SJCRH30 (cell line): Measurements from ENCODE around the gene C1orf35. TPM values are rescaled to one million over a fixed set of nuclear protein-coding genes. Genes with fewer than 3 reads are reported as not detected.

Experiments
- DNase-seq, 2 experiments: peaks; one replicate each; pipeline ENCODE4 v3.0.0-alpha.2; 2015 to 2020
- H3K27ac ChIP-seq: fragments of 250-450 bp; sonication (Bioruptor Pico); 2 replicates; pipeline ENCODE4 v1.5.1; 2020; ENCODE audit warnings: mild to moderate bottlenecking, moderate library complexity
- H3K27me3 ChIP-seq: fragments of 250-450 bp; sonication (Bioruptor Pico); 2 replicates; pipeline ENCODE4 v1.5.1; 2020; ENCODE audit warnings: mild to moderate bottlenecking, moderate library complexity
- H3K36me3 ChIP-seq: fragments of 250-450 bp; sonication (Bioruptor Pico); 2 replicates; pipeline ENCODE4 v1.5.1; 2020; ENCODE audit warnings: mild to moderate bottlenecking, moderate library complexity
- H3K4me1 ChIP-seq: fragments of 250-450 bp; sonication (Bioruptor Pico); 2 replicates; pipeline ENCODE4 v1.5.1; 2020; ENCODE audit warnings: mild to moderate bottlenecking, moderate library complexity
- H3K4me3 ChIP-seq: fragments of 250-450 bp; sonication (Bioruptor Pico); 2 replicates; pipeline ENCODE4 v1.5.1; 2020; ENCODE audit warnings: mild to moderate bottlenecking, moderate library complexity
- H3K9me3 ChIP-seq: fragments of 250-450 bp; sonication (Bioruptor Pico); replicated peaks from 2 replicates; pipeline ENCODE4 v1.5.1; 2020; ENCODE audit warnings: mild to moderate bottlenecking, moderate library complexity
- total RNA-seq: library from RNA; depleted of rRNA; stranded (reverse); fragments of >200 nt; shearing (Covaris generic); gene quantifications from 2 replicates; pipeline ENCODE4 v1.2.3, GENCODE V29; 2014

C1orf35 gene
- total RNA-seq, 1 experiment from 2014 or later = 22.8 TPM

GRCh38 chr1:228088586-228089498 is 14.3 kb downstream of the C1orf35 start:
- H3K27me3 ChIP-seq = no peaks in the 10 kb centered on the region
- H3K9me3 ChIP-seq = no peaks in the 10 kb centered on the region; the same call in 1 of the 2 replicates
- no peak overlapping the region for H3K4me3 ChIP-seq
- no peak for DNase-seq
- peaks cover 66% of the 10 kb centered on the region for H3K36me3 ChIP-seq
- no peak overlapping the region for H3K27ac ChIP-seq
- peaks cover 25% of the 10 kb centered on the region; the same call in 1 of the 2 replicates for H3K4me1 ChIP-seq

DNA sequence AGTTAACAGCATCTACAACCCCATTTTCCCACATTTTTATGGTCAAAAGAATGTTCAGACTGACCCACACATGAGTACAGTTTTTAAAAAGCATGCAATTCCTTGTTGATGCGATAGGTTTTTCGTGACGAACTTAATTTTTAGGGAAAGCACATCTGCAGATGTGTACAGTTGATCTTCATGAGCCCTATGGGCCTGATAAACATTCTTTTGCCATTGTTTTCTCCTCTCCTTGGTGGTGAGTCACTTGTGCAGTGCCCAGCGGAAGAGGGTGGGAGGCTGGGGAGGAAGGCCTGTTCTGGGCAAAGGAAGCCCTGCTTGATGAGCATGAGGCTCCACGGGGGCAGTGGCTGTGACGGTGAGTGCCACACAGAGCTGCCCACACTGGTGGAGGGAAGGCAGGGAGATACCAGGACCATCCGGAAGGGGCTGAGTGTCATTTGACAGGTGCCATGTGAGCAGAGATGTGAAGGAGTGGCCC is 15.3 kb downstream of the C1orf35 start:
- Histone ChIP-seq H3K27ac (no peak overlapping the region), H3K9me3 (no peaks in the 10 kb centered on the region; the same call in 1 of the 2 replicates), H3K4me3 (no peak overlapping the region), H3K4me1 (peaks cover 25% of the 10 kb centered on the region; the same call in 1 of the 2 replicates), H3K36me3 (peaks cover 62% of the 10 kb centered on the region), H3K27me3 (no peaks in the 10 kb centered on the region)
- DNase-seq = no peak

DNA sequence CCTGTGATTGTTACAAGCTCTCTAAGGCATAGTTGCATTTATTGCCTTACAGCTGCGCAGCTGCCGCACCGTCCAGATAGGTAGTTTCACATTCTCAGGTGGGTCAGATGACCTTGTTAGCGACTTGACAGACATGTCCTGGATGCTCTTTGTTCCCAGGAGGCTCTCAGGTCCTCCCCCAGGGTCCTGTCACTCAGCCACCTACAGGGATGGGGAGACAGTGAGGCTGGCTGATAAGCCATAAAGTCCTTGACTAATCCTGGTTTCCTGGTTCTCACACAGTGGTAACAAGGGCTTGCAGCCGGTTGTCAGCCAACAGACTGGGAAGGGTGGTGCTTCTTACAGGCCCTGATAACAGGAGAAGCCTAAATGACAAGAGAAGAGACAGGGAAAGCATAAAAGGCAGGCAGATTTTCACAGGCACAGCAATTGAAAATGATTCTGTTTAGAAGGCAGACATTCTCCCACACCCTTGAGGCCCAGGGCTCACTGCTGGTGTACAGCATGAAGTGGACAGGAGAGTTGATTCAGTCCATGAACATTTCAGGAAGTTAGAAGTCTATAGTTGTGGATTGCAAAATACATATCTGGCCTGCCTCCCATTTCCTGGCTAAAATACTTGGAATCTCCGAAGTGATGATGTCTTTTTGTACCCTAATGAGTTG is 17.7 kb downstream of the C1orf35 start:
- Histone ChIP-seq H3K4me1 (peaks cover 23% of the 10 kb centered on the region; the same call in 1 of the 2 replicates), H3K36me3 (peaks cover 39% of the 10 kb centered on the region), H3K4me3 (no peak overlapping the region), H3K27me3 (no peaks in the 10 kb centered on the region), H3K27ac (peak overlapping the region; percentile 83), H3K9me3 (no peaks in the 10 kb centered on the region)
- DNase-seq = peak; percentile 61

DNA sequence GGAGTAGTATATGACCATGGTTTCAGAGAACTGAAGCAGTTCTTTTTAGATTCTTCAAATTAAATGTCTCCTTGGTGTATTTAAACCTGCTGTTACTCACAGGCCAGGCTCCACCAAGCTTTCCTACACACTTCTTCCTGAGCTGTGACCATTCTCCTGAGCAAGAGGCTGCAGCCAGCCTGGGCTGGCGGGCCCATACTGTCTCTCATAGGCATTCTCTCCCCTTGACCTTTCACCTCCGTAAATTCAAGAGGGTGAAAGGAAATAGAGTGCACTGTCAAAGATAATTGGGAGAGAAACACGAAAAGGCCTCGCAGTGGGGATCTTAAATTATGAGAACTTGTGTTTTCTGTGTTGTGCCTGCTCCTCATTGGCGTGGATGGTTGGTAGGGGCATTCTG is 18.3 kb downstream of the C1orf35 start:
- peaks cover 17% of the 10 kb centered on the region; the same call in 1 of the 2 replicates for H3K4me1 ChIP-seq
- no peaks in the 10 kb centered on the region for H3K9me3 ChIP-seq
- H3K36me3 ChIP-seq = peaks cover 35% of the 10 kb centered on the region
- no peak overlapping the region for H3K4me3 ChIP-seq
- no peaks in the 10 kb centered on the region for H3K27me3 ChIP-seq
- DNase-seq = no peak
- peak overlapping the region; percentile 83 for H3K27ac ChIP-seq

DNA sequence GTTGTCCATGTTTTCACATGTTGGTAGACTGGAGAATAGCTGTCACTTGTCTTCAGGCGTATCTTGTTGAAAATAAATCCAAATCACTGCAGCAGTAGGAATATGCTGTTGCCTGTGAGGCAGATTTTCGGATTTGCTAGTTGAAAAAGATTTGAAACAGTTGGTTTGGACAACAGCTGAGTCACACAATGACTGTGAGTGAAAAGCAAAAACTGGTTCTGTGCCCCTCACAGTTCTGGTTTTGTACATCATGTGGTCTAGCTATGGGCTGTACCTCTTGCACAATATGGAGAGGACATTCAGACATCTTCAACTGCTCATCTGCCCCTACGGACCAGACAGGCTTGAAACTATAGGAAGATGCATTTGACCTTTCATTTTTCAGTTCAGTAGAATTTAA is 18.8 kb downstream of the C1orf35 start:
- Histone ChIP-seq H3K27me3 (no peaks in the 10 kb centered on the region), H3K27ac (peak overlapping the region; percentile 83), H3K4me3 (peak overlapping the region; percentile 80), H3K36me3 (peaks cover 33% of the 10 kb centered on the region), H3K4me1 (peaks cover 17% of the 10 kb centered on the region; the same call in 1 of the 2 replicates), H3K9me3 (no peaks in the 10 kb centered on the region)
- no peak for DNase-seq

GRCh38 chr1:228083871-228084278 is 19.2 kb downstream of the C1orf35 start:
- H3K9me3 ChIP-seq = no peaks in the 10 kb centered on the region
- peaks cover 33% of the 10 kb centered on the region for H3K36me3 ChIP-seq
- no peaks in the 10 kb centered on the region for H3K27me3 ChIP-seq
- DNase-seq = no peak
- H3K27ac ChIP-seq = peak overlapping the region; percentile 83
- H3K4me3 ChIP-seq = peak overlapping the region; percentile 80
- peaks cover 17% of the 10 kb centered on the region; the same call in 1 of the 2 replicates for H3K4me1 ChIP-seq

GRCh38 chr1:228082918-228083870 is 19.9 kb downstream of the C1orf35 start:
- Histone ChIP-seq H3K27me3 (no peaks in the 10 kb centered on the region), H3K36me3 (peaks cover 28% of the 10 kb centered on the region), H3K4me1 (peaks cover 17% of the 10 kb centered on the region; the same call in 1 of the 2 replicates), H3K27ac (peak overlapping the region; percentile 83), H3K9me3 (no peaks in the 10 kb centered on the region), H3K4me3 (peak overlapping the region; percentile 80)
- DNase-seq = peak; percentile 42 to 46

DNA sequence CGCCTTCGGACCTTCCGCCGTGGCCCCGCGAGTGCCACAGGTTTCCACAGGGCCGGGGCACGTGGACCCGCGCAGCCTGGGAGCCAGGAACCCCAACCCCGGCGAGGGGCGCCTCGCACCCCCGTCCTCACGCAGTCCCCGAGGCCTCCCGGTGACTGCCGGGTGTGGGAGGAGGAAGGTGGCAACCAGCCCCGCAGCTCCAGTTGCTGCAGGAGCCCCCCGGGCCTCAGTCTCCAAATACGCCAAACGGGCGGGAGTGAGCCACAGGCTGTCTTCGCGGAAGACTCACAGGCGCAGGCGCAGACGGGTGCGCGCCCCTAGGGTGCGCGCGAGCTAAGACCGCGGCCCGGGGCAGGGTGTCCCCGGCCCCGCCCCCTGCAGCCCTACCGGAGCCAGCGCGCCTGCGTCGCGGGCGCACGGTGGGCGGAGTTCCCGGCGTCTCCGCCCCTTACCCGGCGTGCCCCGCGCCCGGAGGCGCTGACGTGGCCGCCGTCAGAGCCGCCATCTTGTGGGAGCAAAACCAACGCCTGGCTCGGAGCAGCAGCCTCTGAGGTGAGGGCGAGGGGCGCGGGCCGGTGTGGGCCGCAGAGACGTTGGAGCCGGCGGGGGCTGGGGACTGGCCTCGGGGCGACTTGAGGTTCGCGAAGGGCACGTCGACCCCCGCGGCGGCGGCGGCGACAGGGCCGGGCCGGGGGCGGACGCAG is 20.8 kb downstream of the C1orf35 start, which contains the start of gene ARF1:
Gene ARF1 (plus strand): TSS at position 495 of the 704 bp plus-strand sequence. CDS start 14,407 bp downstream, outside the sequence.
- peaks cover 17% of the 10 kb centered on the region; the same call in 1 of the 2 replicates for H3K4me1 ChIP-seq
- H3K27ac ChIP-seq = peak within 1 kb of the TSS; percentile 83
- no peaks in the 10 kb centered on the region for H3K27me3 ChIP-seq
- peak within 1 kb of the TSS; percentile 80 for H3K4me3 ChIP-seq
- no peaks in the 10 kb centered on the region for H3K9me3 ChIP-seq
- peaks cover 21% of the 10 kb centered on the region for H3K36me3 ChIP-seq
- DNase-seq = peak; percentile 92 to 96

DNA sequence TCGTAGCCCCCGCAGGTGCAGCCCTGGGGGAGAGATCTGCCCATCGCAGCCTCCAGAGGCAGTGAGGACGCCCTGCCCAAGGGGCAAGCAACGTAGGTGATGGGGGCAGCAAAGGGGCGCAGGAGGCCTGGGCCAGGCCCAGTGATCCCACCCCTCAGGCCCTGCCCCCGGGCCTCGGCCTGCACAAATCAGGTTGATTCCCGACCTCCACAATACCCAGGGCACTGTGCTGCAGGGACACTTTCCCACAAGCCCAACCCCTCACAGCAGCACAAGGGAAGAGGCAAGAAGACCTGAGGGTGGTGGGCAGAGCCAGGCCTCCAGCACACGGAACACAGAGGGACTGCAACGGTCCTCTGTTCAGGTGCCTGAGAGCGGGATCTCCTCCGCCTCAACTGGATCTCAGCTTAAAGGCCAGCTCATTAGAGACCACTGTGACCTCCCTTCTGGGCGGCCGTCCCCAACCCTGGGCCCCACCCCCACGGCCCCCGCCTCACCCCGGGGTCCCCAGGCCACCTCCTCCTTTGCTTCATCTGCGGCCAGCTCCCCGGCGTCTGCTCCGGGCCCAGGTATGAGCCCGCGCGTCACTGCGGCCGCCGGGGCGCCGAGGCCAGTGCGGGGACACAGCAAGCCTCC is 21.4 kb downstream of the C1orf35 start:
- Histone ChIP-seq H3K4me3 (peak overlapping the region; percentile 80), H3K9me3 (no peaks in the 10 kb centered on the region), H3K36me3 (peaks cover 17% of the 10 kb centered on the region), H3K27me3 (no peaks in the 10 kb centered on the region), H3K27ac (peak overlapping the region; percentile 83), H3K4me1 (peaks cover 17% of the 10 kb centered on the region; the same call in 1 of the 2 replicates)
- DNase-seq = peak; percentile 42 to 47

- Histone ChIP-seq H3K27me3 (no peaks in the 10 kb centered on the region), H3K4me1 (peaks cover 17% of the 10 kb centered on the region; the same call in 1 of the 2 replicates), H3K36me3 (peaks cover 17% of the 10 kb centered on the region), H3K27ac (no peak overlapping the region), H3K4me3 (no peak overlapping the region), H3K9me3 (no peaks in the 10 kb centered on the region)
- no peak for DNase-seq
Measured at GRCh38 chr1:228081144-228081543, 22.0 kb downstream of the C1orf35 start.

- Histone ChIP-seq H3K36me3 (peaks cover 7% of the 10 kb centered on the region; the same call in 1 of the 2 replicates), H3K27me3 (no peaks in the 10 kb centered on the region), H3K4me3 (no peak overlapping the region), H3K4me1 (peaks cover 4% of the 10 kb centered on the region; the same call in 1 of the 2 replicates), H3K27ac (no peak overlapping the region), H3K9me3 (no peaks in the 10 kb centered on the region)
- no peak for DNase-seq
Measured at GRCh38 chr1:228079601-228080263, 23.4 kb downstream of the C1orf35 start.

DNA sequence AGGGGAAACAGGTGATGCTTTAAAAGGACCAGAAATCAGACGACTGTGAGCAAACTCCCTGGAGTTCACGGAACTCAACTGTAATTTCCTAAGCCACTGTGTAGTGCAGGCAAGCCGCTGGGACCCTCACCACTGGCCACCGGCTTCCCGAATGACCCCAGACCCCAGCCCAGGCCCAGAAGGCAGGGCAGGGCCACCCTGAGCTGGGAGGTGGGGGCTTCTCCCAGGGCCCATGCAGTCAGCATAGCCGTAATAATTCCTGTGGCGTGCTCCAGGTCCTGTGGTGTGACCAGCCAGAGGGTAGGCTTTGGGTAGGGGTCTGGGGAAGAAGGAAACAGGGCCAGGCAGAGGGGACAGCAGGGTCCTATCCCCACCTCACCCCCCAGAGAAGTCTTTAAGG is 24.1 kb downstream of the C1orf35 start:
- Histone ChIP-seq H3K9me3 (no peaks in the 10 kb centered on the region), H3K36me3 (no peaks in the 10 kb centered on the region), H3K4me1 (peaks cover 2% of the 10 kb centered on the region; the same call in 1 of the 2 replicates), H3K27ac (no peak overlapping the region), H3K27me3 (no peaks in the 10 kb centered on the region), H3K4me3 (no peak overlapping the region)
- DNase-seq = no peak
